Measurements from ENCODE around the gene IRAK3.

IRAK3 gene

GRCh38 chr12:66188584-66189485 lies at the start of gene IRAK3:
Gene IRAK3, plus strand, starts transcription at chr12:66189214. Its CDS starts 86 bp downstream, at chr12:66189300.
- peak; percentile 47 for DNase-seq

- DNase-seq, result no peak
Observed at GRCh38 chr12:66139328-66139727, 49.7 kb upstream of the IRAK3 start.

- no peak for DNase-seq
Observed at GRCh38 chr12:66140731-66141130, 48.3 kb upstream of the IRAK3 start.

- DNase-seq, result no peak
Observed at GRCh38 chr12:66141299-66141698, 47.7 kb upstream of the IRAK3 start.

GRCh38 chr12:66142826-66143225 lies 46.2 kb upstream of the IRAK3 start:
- no peak for DNase-seq

- DNase-seq, result no peak
Observed at GRCh38 chr12:66143868-66144267, 45.1 kb upstream of the IRAK3 start.

GRCh38 chr12:66144791-66145754 lies 43.9 kb upstream of the IRAK3 start:
- DNase-seq, result no peak

GRCh38 chr12:66149702-66150398 lies 39.2 kb upstream of the IRAK3 start:
- no peak for DNase-seq

GRCh38 chr12:66152732-66153131 lies 36.3 kb upstream of the IRAK3 start:
- no peak for DNase-seq

- DNase-seq, result no peak
Observed at GRCh38 chr12:66154776-66155175, 34.2 kb upstream of the IRAK3 start.

GRCh38 chr12:66156654-66157053 lies 32.4 kb upstream of the IRAK3 start:
- DNase-seq, result no peak

- no peak for DNase-seq
Observed at GRCh38 chr12:66159123-66159522, 29.9 kb upstream of the IRAK3 start.

GRCh38 chr12:66160704-66161103 lies 28.3 kb upstream of the IRAK3 start:
- no peak for DNase-seq

- DNase-seq, result no peak
Observed at GRCh38 chr12:66162701-66163100, 26.3 kb upstream of the IRAK3 start.

- DNase-seq, result no peak
Observed at GRCh38 chr12:66163289-66163688, 25.7 kb upstream of the IRAK3 start.

GRCh38 chr12:66164349-66164821 lies 24.6 kb upstream of the IRAK3 start:
- DNase-seq, result no peak

GRCh38 chr12:66165141-66165540 lies 23.9 kb upstream of the IRAK3 start:
- DNase-seq, result no peak

GRCh38 chr12:66166561-66166960 lies 22.5 kb upstream of the IRAK3 start:
- no peak for DNase-seq

- no peak for DNase-seq
Observed at GRCh38 chr12:66168410-66168809, 20.6 kb upstream of the IRAK3 start.

- DNase-seq, result peak; percentile 90
Observed at GRCh38 chr12:66169221-66170170, 19.5 kb upstream of the IRAK3 start, which contains the start of gene TMBIM4. Gene TMBIM4, minus strand, starts transcription at chr12:66169996. Its CDS starts 45 bp downstream, at chr12:66169951.

- DNase-seq, result no peak
Observed at GRCh38 chr12:66170606-66171005, 18.4 kb upstream of the IRAK3 start.

All from activated CD4-positive, alpha-beta T cell treated with anti-CD3 and anti-CD28 coated beads for 48 hours (primary cell).